Ishikawa (cell line): Measurements from ENCODE around the gene NDUFB10.

ENCODE experiments used
- CEBPB ChIP-seq: IDR thresholded peaks from 2 replicates; pipeline ENCODE4 v1.6.1; 2012
- CREB1 ChIP-seq: IDR thresholded peaks from 2 replicates; pipeline ENCODE4 v1.6.1; 2012; ENCODE audit warnings: low read depth
- EGR1 ChIP-seq: IDR thresholded peaks from 2 replicates; pipeline ENCODE4 v1.6.1; 2012
- EP300 ChIP-seq: IDR thresholded peaks from 2 replicates; pipeline ENCODE4 v1.6.1; 2012; ENCODE audit warnings: borderline replicate concordance
- FOXM1 ChIP-seq: IDR thresholded peaks from 2 replicates; pipeline ENCODE4 v1.6.1; 2012; ENCODE audit warnings: low read depth, borderline replicate concordance
- NFIC ChIP-seq: IDR thresholded peaks from 2 replicates; pipeline ENCODE4 v1.6.1; 2012
- RAD21 ChIP-seq: IDR thresholded peaks from 2 replicates; pipeline ENCODE4 v1.6.1; 2012; ENCODE audit warnings: low read depth
- REST ChIP-seq: IDR thresholded peaks from 2 replicates; pipeline ENCODE4 v1.6.1; 2012; ENCODE audit warnings: low read depth, mild to moderate bottlenecking
- TAF1 ChIP-seq: IDR thresholded peaks from 2 replicates; pipeline ENCODE4 v1.6.1; 2012; ENCODE audit warnings: low read depth, mild to moderate bottlenecking
- TCF12 ChIP-seq: IDR thresholded peaks from 2 replicates; pipeline ENCODE4 v1.6.1; 2012; ENCODE audit warnings: low read depth
- TEAD4 ChIP-seq: IDR thresholded peaks from 2 replicates; pipeline ENCODE4 v1.6.1; 2012
- YY1 ChIP-seq: IDR thresholded peaks from 2 replicates; pipeline ENCODE4 v1.6.1; 2012; ENCODE audit warnings: low read depth
- ZBTB7A ChIP-seq: IDR thresholded peaks from 2 replicates; pipeline ENCODE4 v1.6.1; 2012; ENCODE audit warnings: low read depth
- TF ChIP-seq, protein P1 (sequence below): IDR thresholded peaks from 2 replicates; pipeline ENCODE4 v1.6.1; 2012
- TF ChIP-seq, protein P2 (sequence below): IDR thresholded peaks from 2 replicates; pipeline ENCODE4 v1.6.1; 2012

Gene NDUFB10

DNA sequence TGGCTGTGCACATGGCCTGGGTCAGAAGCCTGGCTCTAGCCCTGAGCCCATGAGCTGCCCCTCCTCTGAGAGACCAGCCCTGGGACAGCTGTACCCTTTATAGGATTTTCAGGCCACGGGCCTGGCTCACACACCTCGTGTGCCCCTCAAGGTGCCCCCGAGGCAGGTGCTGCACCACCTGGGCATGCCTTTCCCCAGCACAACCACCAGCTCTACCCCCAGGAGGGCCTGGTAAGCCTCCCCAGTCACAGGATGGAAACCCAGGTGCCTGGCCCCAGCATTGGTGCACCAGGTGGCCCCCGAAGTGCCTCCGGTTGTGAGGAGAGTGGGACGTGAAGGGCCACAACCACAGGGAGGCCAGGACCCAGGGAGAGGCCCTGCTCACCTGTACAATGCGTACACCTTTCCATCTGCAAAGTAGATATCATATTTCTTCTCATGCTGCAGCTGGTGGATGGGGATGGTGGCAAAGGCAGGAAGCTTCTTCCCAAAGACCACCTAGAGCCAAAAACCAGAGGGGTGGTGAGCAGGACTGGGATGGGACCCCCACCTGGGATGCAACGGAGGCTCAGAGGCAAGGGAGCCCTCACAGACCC, 44.0 kb downstream of the NDUFB10 start:
- TF ChIP-seq, protein P1, sequence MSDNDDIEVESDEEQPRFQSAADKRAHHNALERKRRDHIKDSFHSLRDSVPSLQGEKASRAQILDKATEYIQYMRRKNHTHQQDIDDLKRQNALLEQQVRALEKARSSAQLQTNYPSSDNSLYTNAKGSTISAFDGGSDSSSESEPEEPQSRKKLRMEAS, result no peak
- TF ChIP-seq REST (no peak), TEAD4 (no peak), TAF1 (no peak), RAD21 (no peak), CREB1 (no peak), FOXM1 (no peak), ZBTB7A (no peak), YY1 (no peak)
- TF ChIP-seq, protein P2, sequence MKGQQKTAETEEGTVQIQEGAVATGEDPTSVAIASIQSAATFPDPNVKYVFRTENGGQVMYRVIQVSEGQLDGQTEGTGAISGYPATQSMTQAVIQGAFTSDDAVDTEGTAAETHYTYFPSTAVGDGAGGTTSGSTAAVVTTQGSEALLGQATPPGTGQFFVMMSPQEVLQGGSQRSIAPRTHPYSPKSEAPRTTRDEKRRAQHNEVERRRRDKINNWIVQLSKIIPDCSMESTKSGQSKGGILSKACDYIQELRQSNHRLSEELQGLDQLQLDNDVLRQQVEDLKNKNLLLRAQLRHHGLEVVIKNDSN, result no peak

DNA sequence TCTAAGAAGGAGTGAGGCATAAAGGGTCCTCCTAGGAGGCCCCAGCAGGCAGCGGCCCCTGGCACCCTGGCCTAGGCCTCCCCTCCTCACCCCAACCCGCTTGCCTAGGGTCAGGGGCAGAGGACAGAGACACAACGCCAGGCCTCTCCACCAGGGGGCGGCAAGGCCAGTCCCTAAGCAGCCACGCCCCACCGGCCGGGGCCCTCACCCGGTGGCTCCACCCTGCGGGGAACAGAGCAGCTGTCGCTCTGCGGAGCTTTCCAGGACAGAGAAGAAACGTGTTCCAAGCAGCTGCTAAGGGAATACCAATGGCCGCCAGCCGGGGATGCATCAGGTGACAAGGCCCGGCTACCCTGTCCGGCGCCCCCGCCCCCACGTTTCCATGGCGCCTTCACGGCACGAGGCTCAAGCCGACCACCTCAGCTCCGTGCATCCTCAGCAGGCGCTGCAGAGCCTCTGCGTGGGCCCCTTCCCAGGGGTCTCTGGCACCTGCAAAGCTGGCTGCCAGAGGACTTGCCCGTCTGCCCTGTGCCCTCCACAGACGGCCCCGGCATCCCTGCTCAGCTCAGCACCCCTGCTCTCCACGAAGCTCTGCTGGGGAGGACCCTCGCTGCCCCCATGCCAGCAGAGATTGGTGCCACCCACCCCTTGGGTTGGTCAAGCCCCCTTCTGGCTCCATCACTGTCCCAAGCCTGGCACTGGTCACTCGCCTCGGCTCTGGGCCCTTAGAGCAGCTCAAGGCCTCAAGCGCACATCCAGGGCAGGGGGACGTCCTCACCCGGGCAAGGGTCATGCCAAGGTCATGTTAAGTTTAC, 44.7 kb downstream of the NDUFB10 start:
- no peak for TF ChIP-seq REST
- no peak for TF ChIP-seq EGR1
- 0 out of 2 replicates have a peak, but pooled peaks have one; percentile 64 for TF ChIP-seq YY1
- TF ChIP-seq CREB1, result no peak
- TF ChIP-seq RAD21, result peak; percentile 46; the same call in 1 of the 2 replicates
- TF ChIP-seq, protein P1, result peak; percentile 25; the same call in 1 of the 2 replicates
- no peak for TF ChIP-seq EP300
- TF ChIP-seq CEBPB, result no peak
- TF ChIP-seq NFIC, result no peak
- TF ChIP-seq, protein P2, result no peak

DNA sequence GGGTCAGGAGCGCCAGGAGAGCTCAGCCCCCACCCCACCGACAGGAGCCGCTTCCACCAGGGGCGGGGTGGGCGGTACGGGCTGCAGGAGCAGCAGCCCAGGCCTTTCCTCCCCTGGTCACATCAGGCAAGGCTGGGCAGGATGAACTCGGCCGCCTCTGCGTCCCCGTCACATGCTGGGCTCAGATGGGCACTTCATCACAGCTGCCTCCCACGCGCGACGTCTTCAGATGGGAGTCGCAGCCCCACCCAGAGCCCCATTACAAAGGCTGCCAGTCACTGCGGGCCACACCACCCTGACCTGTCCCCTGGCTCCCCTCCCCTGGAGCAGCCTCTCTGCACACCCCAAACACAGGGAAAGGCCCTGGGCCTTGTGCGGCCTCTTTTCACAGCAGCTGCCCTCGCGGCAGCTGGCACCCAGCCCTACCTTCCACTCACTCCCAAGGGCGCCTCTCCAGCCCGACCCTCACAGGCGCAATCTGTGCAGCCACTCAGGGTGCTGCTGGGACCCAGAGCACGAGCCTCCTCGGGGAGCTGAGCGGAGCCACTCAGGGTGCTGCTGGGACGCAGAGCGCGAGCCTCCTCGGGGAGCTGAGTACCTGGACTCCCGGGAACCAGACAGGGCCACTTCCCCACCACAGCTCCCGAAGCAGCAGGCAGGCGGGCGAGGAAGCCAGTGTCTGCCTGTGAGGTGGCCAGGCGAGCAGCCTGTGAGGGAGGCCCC, 45.6 kb downstream of the NDUFB10 start:
- TF ChIP-seq YY1, result no peak
- TF ChIP-seq, protein P1, result no peak
- TF ChIP-seq TEAD4, result no peak
- no peak for TF ChIP-seq EGR1
- no peak for TF ChIP-seq CEBPB
- TF ChIP-seq CREB1, result no peak
- TF ChIP-seq ZBTB7A, result no peak
- no peak for TF ChIP-seq NFIC
- TF ChIP-seq REST, result no peak
- TF ChIP-seq TCF12, result no peak
- TF ChIP-seq EP300, result no peak
- TF ChIP-seq FOXM1, result no peak
